Testis (tissue), 3 donors: ENCODE measurements around the gene ANK2. TPM values are rescaled to one million over a fixed set of nuclear protein-coding genes. Genes with fewer than 3 reads are reported as not detected.
"Not testable (repeated sequence)": the region's sequence is repeated elsewhere in the genome, so short reads cannot be mapped to it uniquely, and the experiment has no call there.

Experiments used
- DNase-seq: peaks from one replicate; pipeline ENCODE4 v3.0.0-alpha.2; 2019
- H3K27ac ChIP-seq, 2 donors: fragments of 200-600 bp; sonication (generic); one replicate each; pipeline ENCODE4 v1.5.1; 2019
- H3K27me3 ChIP-seq: fragments of 200-600 bp; sonication (generic); one replicate; pipeline ENCODE4 v1.5.1; 2019
- H3K36me3 ChIP-seq: fragments of 200-600 bp; sonication (generic); one replicate; pipeline ENCODE4 v1.5.1; 2017; ENCODE audit warnings: low read depth; ENCODE audit errors: missing control alignments
- H3K4me1 ChIP-seq: fragments of 200-600 bp; sonication (generic); one replicate; pipeline ENCODE4 v1.5.1; 2019
- H3K4me3 ChIP-seq, 2 donors: fragments of 200-600 bp; sonication (generic); one replicate each; pipeline ENCODE4 v1.5.1; 2017 to 2019
- H3K9me3 ChIP-seq: fragments of 200-600 bp; sonication (generic); one replicate; pipeline ENCODE4 v1.5.1; 2017
- POLR2A ChIP-seq: fragments of 450-650 bp; IDR thresholded peaks from one replicate; pipeline ENCODE4 v1.6.1; 2017; ENCODE audit warnings: antibody characterized with exemption, mild to moderate bottlenecking, moderate library complexity
- WGBS, 2 donors: methylation state at CpG; one replicate each; pipeline ENCODE4 v1.1.5; 2018; 5-methylcytosine and 5-hydroxymethylcytosine counted together
- intact Hi-C: fragments of 100-400 bp; cut with DNase I; formaldehyde crosslinking; loops from one replicate; pipeline ENCODE4 v1.15.1; 2023; ENCODE audit warnings: low total_unique reads
- polyA plus RNA-seq: library from polyadenylated mRNA; stranded (reverse); fragments of 350-450 nt; fragmentation: Illumina TruSeq; extraction: RNeasy Lipid Tissue Mini Kit (QIAGEN cat#74804); gene quantifications from one replicate; pipeline ENCODE4 v1.2.3, GENCODE V29; 2014; ENCODE audit warnings: low read depth, low replicate concordance; ENCODE audit not compliant: insufficient read depth
- total RNA-seq, 2 donors: library from RNA; depleted of rRNA; stranded (reverse); fragments of >200 nt; gene quantifications; one replicate each; pipeline ENCODE4 v1.2.3, GENCODE V29; 2016
- TF ChIP-seq, protein P1 (sequence below), 3 experiments: fragments of 450-650 bp in 2 of 3; fragments of 200-600 bp in 1 of 3; sonication (generic) in 1 of 3; IDR thresholded peaks; one replicate each; pipeline ENCODE4 v1.5.1; 2016 to 2019; ENCODE audit warnings: antibody characterized with exemption in 3 of 3, mild to moderate bottlenecking in 2 of 3, moderate library complexity in 1 of 3

Gene ANK2
- total and polyA plus RNA-seq, 3 donors from 2014 or later, result 28.0 to 40.0 (median 28.6) TPM

DNA sequence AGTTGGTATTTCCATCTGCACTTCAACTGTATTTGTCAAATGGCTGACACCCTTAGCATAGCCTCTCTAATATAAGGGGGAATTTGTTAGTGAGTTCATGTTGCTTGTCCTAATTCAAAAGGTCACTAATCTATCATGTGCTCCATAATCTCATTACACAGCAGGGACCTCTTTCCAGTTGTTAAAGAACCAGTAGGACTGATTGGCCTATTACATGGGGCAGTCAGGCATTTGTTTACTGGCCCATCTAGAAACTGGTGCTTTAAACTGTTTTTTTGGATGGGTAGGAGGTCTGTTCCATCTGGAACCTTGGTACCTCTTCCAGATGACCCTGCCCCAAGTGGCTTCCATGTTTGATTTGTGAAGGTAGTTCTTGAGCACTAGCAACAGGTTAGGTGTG lies 11.4 kb downstream of the ANK2 start:
- H3K9me3 ChIP-seq, result no peaks in the 10 kb centered on the region
- no peaks in the 10 kb centered on the region for H3K36me3 ChIP-seq
- no peak overlapping the region for H3K27ac ChIP-seq
- no peak overlapping the region for H3K4me3 ChIP-seq
- no peaks in the 10 kb centered on the region for H3K27me3 ChIP-seq
- TF ChIP-seq POLR2A, result no peak
- TF ChIP-seq, protein P1, sequence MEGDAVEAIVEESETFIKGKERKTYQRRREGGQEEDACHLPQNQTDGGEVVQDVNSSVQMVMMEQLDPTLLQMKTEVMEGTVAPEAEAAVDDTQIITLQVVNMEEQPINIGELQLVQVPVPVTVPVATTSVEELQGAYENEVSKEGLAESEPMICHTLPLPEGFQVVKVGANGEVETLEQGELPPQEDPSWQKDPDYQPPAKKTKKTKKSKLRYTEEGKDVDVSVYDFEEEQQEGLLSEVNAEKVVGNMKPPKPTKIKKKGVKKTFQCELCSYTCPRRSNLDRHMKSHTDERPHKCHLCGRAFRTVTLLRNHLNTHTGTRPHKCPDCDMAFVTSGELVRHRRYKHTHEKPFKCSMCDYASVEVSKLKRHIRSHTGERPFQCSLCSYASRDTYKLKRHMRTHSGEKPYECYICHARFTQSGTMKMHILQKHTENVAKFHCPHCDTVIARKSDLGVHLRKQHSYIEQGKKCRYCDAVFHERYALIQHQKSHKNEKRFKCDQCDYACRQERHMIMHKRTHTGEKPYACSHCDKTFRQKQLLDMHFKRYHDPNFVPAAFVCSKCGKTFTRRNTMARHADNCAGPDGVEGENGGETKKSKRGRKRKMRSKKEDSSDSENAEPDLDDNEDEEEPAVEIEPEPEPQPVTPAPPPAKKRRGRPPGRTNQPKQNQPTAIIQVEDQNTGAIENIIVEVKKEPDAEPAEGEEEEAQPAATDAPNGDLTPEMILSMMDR (IDR thresholded peaks at IDR 0.05), result no peak
- intact Hi-C loops, result no loop called here
- no peaks in the 10 kb centered on the region for H3K4me1 ChIP-seq
- no peak for DNase-seq

DNA sequence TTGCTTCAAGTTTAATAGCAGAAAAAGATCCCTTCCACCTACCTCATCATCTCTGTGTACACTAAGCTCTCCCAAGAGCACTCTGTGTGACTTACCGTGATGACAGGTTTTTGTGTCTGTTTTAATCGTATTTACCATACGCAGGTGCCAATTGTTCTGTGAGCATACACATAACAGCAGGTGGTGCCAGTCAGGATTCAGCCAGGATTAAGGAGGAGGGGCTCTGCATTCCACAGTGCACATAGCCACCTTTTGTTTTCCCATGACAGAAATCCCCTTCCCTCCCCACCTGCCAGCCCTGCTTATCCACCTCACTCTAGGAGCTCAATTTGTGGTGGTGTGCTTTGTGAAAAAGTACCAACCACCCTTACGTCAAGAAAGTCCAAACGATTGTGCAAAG lies 14.8 kb downstream of the ANK2 start:
- H3K4me3 ChIP-seq, result no peak overlapping the region
- intact Hi-C loops, result no loop called here
- TF ChIP-seq POLR2A, result no peak
- TF ChIP-seq, protein P1 (IDR thresholded peaks at IDR 0.05), result no peak
- no peaks in the 10 kb centered on the region for H3K27me3 ChIP-seq
- H3K27ac ChIP-seq, result no peak overlapping the region
- H3K9me3 ChIP-seq, result no peaks in the 10 kb centered on the region
- no peak for DNase-seq
- no peaks in the 10 kb centered on the region for H3K36me3 ChIP-seq
- H3K4me1 ChIP-seq, result no peaks in the 10 kb centered on the region
- 62 to 70% methylated on average over 5 of the region's 5 CpGs for WGBS, 2 donors

GRCh38 chr4:113065629-113066028 lies 16.2 kb downstream of the ANK2 start:
- 85 to 89% methylated on average over 3 of the region's 3 CpGs for WGBS, 2 donors
- TF ChIP-seq POLR2A, result no peak
- intact Hi-C loops, result no loop called here

GRCh38 chr4:113068771-113069170 lies 19.3 kb downstream of the ANK2 start:
- H3K36me3 ChIP-seq, H3K27ac ChIP-seq, H3K9me3 ChIP-seq, DNase-seq, intact Hi-C loops, H3K4me1 ChIP-seq, H3K4me3 ChIP-seq, H3K27me3 ChIP-seq: not testable (repeated sequence)
- WGBS, 2 donors, result 95 to 98% methylated on average over 3 of the region's 3 CpGs

More at GRCh38 chr4:113065629-113066028, 16.2 kb downstream of the ANK2 start:
- Histone ChIP-seq H3K4me1 (no peaks in the 10 kb centered on the region), H3K36me3 (no peaks in the 10 kb centered on the region), H3K4me3 (no peak overlapping the region), H3K27me3 (no peaks in the 10 kb centered on the region), H3K27ac (no peak overlapping the region), H3K9me3 (no peaks in the 10 kb centered on the region)
- no peak for DNase-seq

GRCh38 chr4:113069212-113069892 lies 19.9 kb downstream of the ANK2 start:
- H3K36me3 ChIP-seq, result no peaks in the 10 kb centered on the region
- H3K27me3 ChIP-seq, result no peaks in the 10 kb centered on the region
- no peaks in the 10 kb centered on the region for H3K9me3 ChIP-seq
- no peak overlapping the region for H3K4me3 ChIP-seq
- TF ChIP-seq, protein P1 (IDR thresholded peaks at IDR 0.05), result no peak
- TF ChIP-seq POLR2A, result no peak
- no peaks in the 10 kb centered on the region for H3K4me1 ChIP-seq
- 89 to 90% methylated on average over 7 of the region's 7 CpGs for WGBS, 2 donors
- no peak overlapping the region for H3K27ac ChIP-seq
- DNase-seq, result no peak
- intact Hi-C loops, result no loop called here

- H3K27ac ChIP-seq, result no peak overlapping the region
- no peaks in the 10 kb centered on the region for H3K4me1 ChIP-seq
- WGBS, 2 donors, result 76 to 81% methylated on average over 2 of the region's 2 CpGs
- no peaks in the 10 kb centered on the region for H3K27me3 ChIP-seq
- TF ChIP-seq, protein P1 (IDR thresholded peaks at IDR 0.05), result no peak
- no peak for TF ChIP-seq POLR2A
- H3K4me3 ChIP-seq, result no peak overlapping the region
- H3K36me3 ChIP-seq, result no peaks in the 10 kb centered on the region
- DNase-seq, result no peak
- no peaks in the 10 kb centered on the region for H3K9me3 ChIP-seq
- intact Hi-C loops, result no loop called here
Measured at GRCh38 chr4:113070755-113071154, 21.3 kb downstream of the ANK2 start.
